GM18508 (cell line): ENCODE results near the gene LIMS3.
"Not testable (repeated sequence)": the region's sequence is repeated elsewhere in the genome, so short reads cannot be mapped to it uniquely, and the experiment has no call there.

ENCODE experiments used
- ATAC-seq: cut with Tn5 transposase; IDR thresholded peaks from one replicate; pipeline ENCODE4 v1.9.1; 2021; ENCODE audit warnings: moderate number of reproducible peaks; ENCODE audit not compliant: insufficient read depth, unreplicated experiment

The LIMS3 gene

DNA sequence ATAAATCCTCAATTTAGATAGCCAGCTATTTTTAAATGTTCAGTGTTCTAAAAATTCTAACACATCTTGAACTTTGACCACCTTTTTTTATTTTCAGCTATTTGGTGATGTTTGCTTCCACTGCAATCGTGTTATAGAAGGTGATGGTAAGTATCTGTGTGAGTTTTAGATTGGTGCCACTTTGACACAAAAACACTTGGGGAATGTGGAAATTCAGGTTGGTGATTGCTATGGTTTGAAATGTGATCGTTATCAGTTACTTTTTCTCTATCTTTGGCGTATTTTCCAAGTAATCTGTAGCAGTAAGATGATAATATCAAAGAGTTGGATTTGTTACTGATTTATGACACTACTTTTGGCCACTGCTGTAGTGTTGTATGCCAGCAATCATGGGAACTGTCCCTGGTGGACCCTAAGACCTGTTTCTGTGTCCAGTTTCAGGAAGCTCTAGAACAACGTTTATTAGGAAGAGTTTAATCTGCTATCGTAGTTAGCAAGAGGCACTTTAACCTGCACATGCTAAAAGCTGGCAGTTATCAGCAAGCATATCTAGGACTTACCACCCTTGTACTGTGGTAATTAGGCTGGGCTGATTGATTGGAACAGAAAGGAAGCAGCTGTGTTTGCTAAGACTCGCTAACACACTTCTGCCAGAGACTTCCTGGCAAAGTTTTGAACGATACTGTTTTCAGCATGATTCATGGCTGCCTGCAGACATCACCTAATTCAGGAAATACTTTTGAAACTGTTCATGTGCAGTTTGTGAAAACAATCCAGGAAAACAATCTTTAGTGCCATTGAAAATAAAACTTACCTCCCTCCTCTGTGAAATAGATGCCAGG, 23.3 kb downstream of the LIMS3 start:
- ATAC-seq: not testable (repeated sequence)

DNA sequence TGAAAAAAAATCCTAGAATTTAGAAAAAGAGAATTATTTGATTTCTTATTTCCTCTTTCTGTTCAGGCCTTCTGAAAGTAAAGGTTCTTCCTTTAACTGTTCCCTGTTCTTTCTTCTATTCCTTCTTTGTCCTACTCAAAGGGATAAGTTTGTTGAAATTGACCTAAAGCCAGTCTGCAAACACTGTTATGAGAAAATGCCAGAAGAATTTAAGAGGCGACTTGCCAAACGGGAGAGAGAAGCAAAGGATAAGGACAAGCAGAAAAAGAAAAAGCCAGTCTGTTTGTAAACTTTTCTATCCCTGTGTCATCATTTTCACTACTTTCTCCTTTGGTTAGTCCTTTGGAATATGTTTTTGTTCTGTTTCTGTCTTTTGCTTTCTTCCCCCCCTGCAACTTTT, 26.0 kb downstream of the LIMS3 start:
- not testable (repeated sequence) for ATAC-seq

- ATAC-seq: not testable (repeated sequence)
Measured at GRCh38 chr2:109927803-109928202, 29.3 kb downstream of the LIMS3 start.

DNA sequence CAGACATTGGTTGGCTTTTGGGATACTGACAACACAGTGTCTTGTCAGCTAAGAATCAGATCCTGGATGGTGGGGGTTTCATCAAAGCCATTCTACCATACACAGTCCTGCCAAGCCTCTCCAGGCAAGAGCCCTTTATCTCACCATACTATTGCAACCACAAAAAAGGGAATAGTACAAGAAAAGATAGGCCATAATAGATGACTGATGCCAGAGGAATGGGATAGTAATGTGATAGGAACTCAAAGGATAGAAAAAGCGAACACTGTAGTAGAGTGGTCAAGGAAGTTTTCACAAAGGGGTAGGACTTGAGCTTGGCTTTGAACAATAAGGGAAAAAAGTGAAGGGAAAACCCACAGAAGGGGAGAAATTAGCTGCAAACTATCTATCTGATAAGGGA, 30.7 kb downstream of the LIMS3 start:
- ATAC-seq: not testable (repeated sequence)

DNA sequence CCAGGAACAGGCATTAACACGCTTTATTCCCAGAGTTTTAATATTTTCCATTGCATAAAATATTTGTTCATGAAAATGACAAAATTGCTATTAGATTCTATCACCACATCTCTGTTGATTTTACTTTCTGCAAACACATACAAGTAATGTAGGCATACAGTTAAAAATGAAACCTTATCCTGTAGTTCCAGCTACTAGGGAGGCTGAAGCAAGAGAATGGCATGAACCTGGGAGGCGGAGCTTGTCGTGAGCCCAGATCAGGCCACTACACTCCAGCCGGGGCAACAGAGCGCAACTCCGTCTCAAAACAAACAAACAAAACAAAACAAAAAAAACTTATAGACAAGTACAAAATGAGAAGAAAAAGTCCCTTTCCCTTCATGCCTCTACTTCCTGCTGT, 38.0 kb downstream of the LIMS3 start:
- not testable (repeated sequence) for ATAC-seq

- not testable (repeated sequence) for ATAC-seq
Measured at GRCh38 chr2:109945362-109945761, 46.9 kb downstream of the LIMS3 start.

- not testable (repeated sequence) for ATAC-seq
Measured at GRCh38 chr2:109947262-109947958, 48.9 kb downstream of the LIMS3 start.

GRCh38 chr2:109947959-109948520, 49.6 kb downstream of the LIMS3 start:
- not testable (repeated sequence) for ATAC-seq

- ATAC-seq: not testable (repeated sequence)
Measured at GRCh38 chr2:109950146-109950843, 51.8 kb downstream of the LIMS3 start.

DNA sequence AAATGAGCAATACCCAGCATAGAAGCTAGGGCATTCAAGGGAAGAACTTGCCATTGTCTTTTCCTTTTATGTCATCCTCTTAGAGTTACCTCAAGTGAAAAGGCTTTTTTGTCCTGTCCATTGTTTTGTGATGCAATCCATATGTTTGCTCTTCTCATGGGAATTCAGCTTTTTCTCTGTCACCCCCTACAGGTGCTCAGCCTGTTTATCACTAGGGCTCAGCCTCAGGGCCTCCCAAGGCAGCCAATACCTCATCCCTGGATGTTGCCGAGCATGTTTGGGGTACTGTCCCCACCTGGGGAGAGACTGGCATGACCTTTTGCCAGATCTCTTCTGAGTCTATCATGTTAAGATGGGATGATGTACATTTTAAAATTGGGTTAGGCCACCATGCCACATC, 65.5 kb downstream of the LIMS3 start:
- not testable (repeated sequence) for ATAC-seq

DNA sequence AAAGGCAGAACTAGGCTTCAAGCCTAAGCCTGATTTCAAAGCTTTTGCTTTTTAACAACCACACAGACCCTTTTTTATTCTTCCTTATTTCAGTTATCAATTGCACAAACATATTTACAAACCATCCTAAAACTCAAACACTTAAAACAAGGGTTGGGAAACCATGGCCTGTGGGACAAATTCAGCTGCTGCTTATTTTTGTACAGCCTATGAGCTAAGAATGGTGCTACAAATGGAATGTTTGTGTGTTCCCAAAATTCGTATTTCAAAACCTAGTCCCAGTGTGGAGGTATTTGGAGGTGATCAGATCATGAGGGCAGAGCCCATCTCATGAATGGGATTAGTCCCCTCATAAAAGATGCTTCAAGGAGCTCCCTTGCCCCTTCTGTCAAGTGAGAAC, 67.0 kb downstream of the LIMS3 start:
- not testable (repeated sequence) for ATAC-seq

- ATAC-seq: not testable (repeated sequence)
Measured at GRCh38 chr2:109966107-109966736, 67.7 kb downstream of the LIMS3 start.

DNA sequence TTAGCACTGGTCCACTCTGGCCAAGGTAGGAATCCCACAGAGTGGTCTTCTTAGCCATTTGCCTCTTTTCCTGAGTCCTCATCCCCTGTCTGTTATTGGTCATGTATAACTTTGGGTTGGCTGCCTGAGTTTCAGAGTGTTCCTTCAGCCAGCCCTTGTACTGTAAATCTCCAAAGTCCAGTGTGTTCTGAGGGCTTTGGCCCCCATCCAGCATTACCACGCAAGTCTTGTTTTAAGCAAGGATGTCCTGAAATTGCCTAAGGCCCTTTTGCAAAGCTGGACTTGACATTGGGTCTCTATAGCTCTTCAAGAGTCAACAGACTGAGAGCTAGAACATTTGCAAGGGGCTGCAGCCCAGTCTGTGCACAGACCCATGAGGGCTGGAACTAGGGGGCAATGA, 68.4 kb downstream of the LIMS3 start:
- ATAC-seq: not testable (repeated sequence)

GRCh38 chr2:109969864-109970263, 71.4 kb downstream of the LIMS3 start:
- ATAC-seq: not testable (repeated sequence)

GRCh38 chr2:109971710-109972109, 73.2 kb downstream of the LIMS3 start:
- ATAC-seq: not testable (repeated sequence)
